ENCODE measurements around the gene MN1. TPM values are rescaled to one million over a fixed set of nuclear protein-coding genes. Genes with fewer than 3 reads are reported as not detected.
A peak's percentile ranks its signal among the peaks of the same experiment; 100 is the strongest.

MN1 gene
- total and polyA plus RNA-seq, 2 experiments from 2014 or later = 1.0 to 6.8 TPM

- Histone ChIP-seq H3K79me2 (replicated peaks; ENCODE audit: insufficient read depth) (no peaks in the 10 kb centered on the region), H3F3A (replicated peaks; ENCODE audit: low read depth) (0 out of 2 replicates have a peak, but pooled peaks cover 7% of the 10 kb centered on the region), H4K20me1 (replicated peaks; ENCODE audit: insufficient read depth) (no peaks in the 10 kb centered on the region), H3K36me3 (ENCODE audit: insufficient read depth) (no peaks in the 10 kb centered on the region; the same call in 1 of the 2 replicates), H3K27me3 (ENCODE audit: insufficient read depth) (no peaks in the 10 kb centered on the region), H3K9me2 (ENCODE audit: insufficient read depth) (no peaks in the 10 kb centered on the region), H3K4me1 (ENCODE audit: insufficient read depth) (no peaks in the 10 kb centered on the region), H2AFZ (no peak overlapping the region; the same call in 1 of the 2 replicates), H3K4me3 (no peak overlapping the region), H3K4me2 (no peak overlapping the region), H3K27ac (ENCODE audit: low read depth) (no peak overlapping the region)
- Mint-ChIP-seq H3K27ac (no peak overlapping the region), H3K4me3 (no peak overlapping the region), H3K9me3 (no peaks in the 10 kb centered on the region), H3K4me1 (peaks cover 20% of the 10 kb centered on the region), H3K27me3 (ENCODE audit: insufficient read depth, low read depth, poor library complexity) (peaks cover 8% of the 10 kb centered on the region), H3K36me3 (ENCODE audit: low read depth) (no peaks in the 10 kb centered on the region)
- DNase-seq (ENCODE audit: low spot score) (no peak), ATAC-seq (peak; percentile 25)
- no peak for TF ChIP-seq JUNB (IDR thresholded peaks at IDR 0.05; ENCODE audit: unreplicated experiment)
- TF ChIP-seq ZNF462 (CRISPR knock-in tag; IDR thresholded peaks at IDR 0.05) = no peak
- TF ChIP-seq ZNF114 (CRISPR knock-in tag; IDR thresholded peaks at IDR 0.05) = no peak
- TF ChIP-seq STAT1 (IDR thresholded peaks at IDR 0.05; ENCODE audit: unreplicated experiment) = no peak
- TF ChIP-seq, protein P1, sequence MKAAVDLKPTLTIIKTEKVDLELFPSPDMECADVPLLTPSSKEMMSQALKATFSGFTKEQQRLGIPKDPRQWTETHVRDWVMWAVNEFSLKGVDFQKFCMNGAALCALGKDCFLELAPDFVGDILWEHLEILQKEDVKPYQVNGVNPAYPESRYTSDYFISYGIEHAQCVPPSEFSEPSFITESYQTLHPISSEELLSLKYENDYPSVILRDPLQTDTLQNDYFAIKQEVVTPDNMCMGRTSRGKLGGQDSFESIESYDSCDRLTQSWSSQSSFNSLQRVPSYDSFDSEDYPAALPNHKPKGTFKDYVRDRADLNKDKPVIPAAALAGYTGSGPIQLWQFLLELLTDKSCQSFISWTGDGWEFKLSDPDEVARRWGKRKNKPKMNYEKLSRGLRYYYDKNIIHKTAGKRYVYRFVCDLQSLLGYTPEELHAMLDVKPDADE (IDR thresholded peaks at IDR 0.05) = no peak
- no peak for TF ChIP-seq ZNF331 (CRISPR knock-in tag; IDR thresholded peaks at IDR 0.05; ENCODE audit: low read depth)
- TF ChIP-seq, protein P2, sequence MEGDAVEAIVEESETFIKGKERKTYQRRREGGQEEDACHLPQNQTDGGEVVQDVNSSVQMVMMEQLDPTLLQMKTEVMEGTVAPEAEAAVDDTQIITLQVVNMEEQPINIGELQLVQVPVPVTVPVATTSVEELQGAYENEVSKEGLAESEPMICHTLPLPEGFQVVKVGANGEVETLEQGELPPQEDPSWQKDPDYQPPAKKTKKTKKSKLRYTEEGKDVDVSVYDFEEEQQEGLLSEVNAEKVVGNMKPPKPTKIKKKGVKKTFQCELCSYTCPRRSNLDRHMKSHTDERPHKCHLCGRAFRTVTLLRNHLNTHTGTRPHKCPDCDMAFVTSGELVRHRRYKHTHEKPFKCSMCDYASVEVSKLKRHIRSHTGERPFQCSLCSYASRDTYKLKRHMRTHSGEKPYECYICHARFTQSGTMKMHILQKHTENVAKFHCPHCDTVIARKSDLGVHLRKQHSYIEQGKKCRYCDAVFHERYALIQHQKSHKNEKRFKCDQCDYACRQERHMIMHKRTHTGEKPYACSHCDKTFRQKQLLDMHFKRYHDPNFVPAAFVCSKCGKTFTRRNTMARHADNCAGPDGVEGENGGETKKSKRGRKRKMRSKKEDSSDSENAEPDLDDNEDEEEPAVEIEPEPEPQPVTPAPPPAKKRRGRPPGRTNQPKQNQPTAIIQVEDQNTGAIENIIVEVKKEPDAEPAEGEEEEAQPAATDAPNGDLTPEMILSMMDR (conservative IDR thresholded peaks at IDR 0.05; ENCODE audit: low read depth in 2 of 2) = no peak
- no peak for TF ChIP-seq EZH2phosphoT487 (IDR thresholded peaks at IDR 0.05; ENCODE audit: unreplicated experiment)
- TF ChIP-seq POLR2AphosphoS5 (IDR thresholded peaks at IDR 0.05; ENCODE audit: low read depth) = no peak
- no peak for TF ChIP-seq EZH2 (IDR thresholded peaks at IDR 0.05; ENCODE audit: low read depth, unreplicated experiment)
- no peak for TF ChIP-seq CREB1 (CRISPR knock-in tag; IDR thresholded peaks at IDR 0.05; ENCODE audit: low read depth)
- no peak for TF ChIP-seq REST (IDR thresholded peaks at IDR 0.05; ENCODE audit: unreplicated experiment)
Observed at GRCh38 chr22:27810609-27811151, 9.1 kb upstream of the MN1 start.
